ENCODE data around the gene AMZ2.

Gene AMZ2

GRCh38 chr17:68291836-68292688 is 44.2 kb downstream of the AMZ2 start:
- peak; percentile 81 to 86 for DNase-seq (ENCODE audit: low read depth in 2 of 2)

- no peak for DNase-seq (ENCODE audit: low read depth in 2 of 2)
Measured at GRCh38 chr17:68292689-68293040, 44.8 kb downstream of the AMZ2 start.

GRCh38 chr17:68293490-68294195 is 45.8 kb downstream of the AMZ2 start:
- DNase-seq (ENCODE audit: low read depth in 2 of 2), result no peak

- DNase-seq (ENCODE audit: low read depth in 2 of 2), result no peak
Measured at GRCh38 chr17:68294196-68294555, 46.3 kb downstream of the AMZ2 start.

- DNase-seq (ENCODE audit: low read depth in 2 of 2), result no peak
Measured at GRCh38 chr17:68294617-68295016, 46.8 kb downstream of the AMZ2 start.

GRCh38 chr17:68295086-68295485 is 47.2 kb downstream of the AMZ2 start:
- no peak for DNase-seq (ENCODE audit: low read depth in 2 of 2)

GRCh38 chr17:68296217-68297191 is 48.7 kb downstream of the AMZ2 start:
- peak; percentile 19 to 29 for DNase-seq (ENCODE audit: low read depth in 2 of 2)

GRCh38 chr17:68297195-68297594 is 49.4 kb downstream of the AMZ2 start:
- DNase-seq (ENCODE audit: low read depth in 2 of 2), result no peak

- DNase-seq (ENCODE audit: low read depth in 2 of 2), result no peak
Measured at GRCh38 chr17:68298601-68299000, 50.8 kb downstream of the AMZ2 start.

- no peak for DNase-seq (ENCODE audit: low read depth in 2 of 2)
Measured at GRCh38 chr17:68299817-68300216, 52.0 kb downstream of the AMZ2 start.

- no peak for DNase-seq (ENCODE audit: low read depth in 2 of 2)
Measured at GRCh38 chr17:68301438-68301959, 53.7 kb downstream of the AMZ2 start.

GRCh38 chr17:68302066-68302564 is 54.3 kb downstream of the AMZ2 start:
- DNase-seq (ENCODE audit: low read depth in 2 of 2), result no peak

GRCh38 chr17:68302666-68303065 is 54.8 kb downstream of the AMZ2 start:
- no peak for DNase-seq (ENCODE audit: low read depth in 2 of 2)

- DNase-seq (ENCODE audit: low read depth in 2 of 2), result no peak
Measured at GRCh38 chr17:68304706-68305105, 56.9 kb downstream of the AMZ2 start.

- DNase-seq (ENCODE audit: low read depth in 2 of 2), result no peak
Measured at GRCh38 chr17:68305142-68305541, 57.3 kb downstream of the AMZ2 start.
